Activated gamma-delta T cell treated with anti-CD3 and anti-CD28 coated beads, Interleukin-2, amount 50 U/mL, for 16 hours (primary cell): ENCODE measurements around the gene TMEM89.

Experiments
- DNase-seq: peaks from one replicate; pipeline ENCODE4 v3.0.0-alpha.2; 2020; ENCODE audit warnings: low read depth

TMEM89 gene

GRCh38 chr3:48612309-48612708 lies 9.3 kb downstream of the TMEM89 start:
- DNase-seq: no peak

DNA sequence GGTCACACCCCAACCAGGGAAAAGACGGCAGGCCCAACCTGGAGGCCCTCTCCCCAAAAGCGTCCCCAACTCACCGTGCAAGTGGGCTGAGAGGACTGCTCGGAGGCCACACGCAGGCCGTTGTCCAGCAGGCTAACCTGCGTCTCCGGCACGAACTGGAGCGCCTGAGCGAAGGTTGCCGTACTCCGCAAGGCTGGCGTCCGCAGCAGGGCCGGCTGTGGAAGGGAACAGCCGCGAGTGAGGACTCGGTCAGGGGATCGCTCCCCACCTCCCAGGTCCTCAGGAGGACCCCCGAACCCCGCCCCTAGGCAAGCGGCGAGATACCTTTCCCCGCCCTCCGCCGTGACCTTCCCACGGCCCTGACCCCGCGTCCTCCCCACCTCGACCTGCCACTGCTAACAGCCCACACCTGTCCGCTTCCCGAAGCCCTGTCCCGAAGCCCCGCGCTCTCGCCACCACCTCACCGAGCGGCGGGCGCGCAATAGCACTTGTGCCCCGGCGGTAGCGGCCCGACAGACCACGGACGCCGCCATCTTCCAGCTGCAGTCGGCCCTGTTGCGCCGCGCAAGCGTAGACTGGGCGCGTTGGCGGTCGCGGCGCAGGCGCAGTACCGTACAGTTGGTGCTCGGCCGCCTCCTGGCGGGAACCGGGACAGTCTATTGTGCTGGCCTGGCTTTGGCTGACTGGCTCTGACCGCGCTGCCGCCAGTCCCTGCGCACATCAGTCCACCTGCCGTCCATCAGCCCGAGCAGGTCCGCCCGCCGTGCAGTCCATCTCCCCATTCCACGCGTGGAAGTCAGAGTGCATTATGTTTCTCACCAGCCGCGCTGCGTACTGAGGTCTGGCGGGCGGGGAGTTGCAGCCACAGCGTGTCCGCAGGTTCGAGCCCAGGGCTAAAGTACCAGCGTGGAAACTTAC lies 12.2 kb downstream of the TMEM89 start, which contains the start of gene UQCRC1:
Gene UQCRC1 (minus strand): TSS at position 559 of the 918 bp plus-strand sequence. CDS start 26 bp downstream, at position 533.
- peak; percentile 81 for DNase-seq

DNA sequence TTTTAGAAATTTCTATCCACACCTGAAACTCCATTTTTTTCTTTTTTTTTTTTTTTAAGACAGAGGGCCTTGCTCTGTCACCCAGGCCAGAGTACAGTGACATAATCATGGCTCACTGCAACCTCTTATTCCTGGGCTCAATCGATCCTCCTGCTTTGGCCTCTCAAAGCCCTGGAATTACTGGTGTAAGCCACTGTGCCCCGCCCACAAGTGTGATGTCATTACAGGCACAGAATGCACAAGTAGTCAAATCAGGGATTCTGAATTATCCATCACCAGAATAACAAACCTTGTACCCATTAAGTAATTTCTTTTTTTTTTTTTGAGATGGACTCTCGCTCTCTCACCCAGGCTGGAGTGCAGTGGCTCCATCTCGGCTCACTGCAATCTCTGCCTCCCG lies 14.1 kb downstream of the TMEM89 start:
- no peak for DNase-seq

DNA sequence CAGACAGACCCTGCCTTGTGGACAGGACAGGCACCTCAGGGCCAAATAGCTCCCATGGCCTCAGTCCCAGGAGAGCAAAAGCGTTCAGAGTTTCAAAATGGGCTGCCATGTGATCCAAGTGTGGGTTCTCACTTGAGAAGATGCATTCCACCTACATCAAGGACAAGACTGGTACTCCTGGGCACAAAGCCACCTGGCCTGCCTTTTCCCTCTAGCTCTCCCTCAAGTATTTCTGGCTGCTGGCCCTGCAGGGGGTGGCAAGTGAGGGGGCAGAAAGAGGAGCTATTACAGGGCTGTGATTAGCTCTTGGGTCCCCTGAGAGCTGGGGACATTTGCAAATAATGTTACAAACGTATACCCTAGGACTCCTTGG lies 20.0 kb downstream of the TMEM89 start:
- no peak for DNase-seq

DNA sequence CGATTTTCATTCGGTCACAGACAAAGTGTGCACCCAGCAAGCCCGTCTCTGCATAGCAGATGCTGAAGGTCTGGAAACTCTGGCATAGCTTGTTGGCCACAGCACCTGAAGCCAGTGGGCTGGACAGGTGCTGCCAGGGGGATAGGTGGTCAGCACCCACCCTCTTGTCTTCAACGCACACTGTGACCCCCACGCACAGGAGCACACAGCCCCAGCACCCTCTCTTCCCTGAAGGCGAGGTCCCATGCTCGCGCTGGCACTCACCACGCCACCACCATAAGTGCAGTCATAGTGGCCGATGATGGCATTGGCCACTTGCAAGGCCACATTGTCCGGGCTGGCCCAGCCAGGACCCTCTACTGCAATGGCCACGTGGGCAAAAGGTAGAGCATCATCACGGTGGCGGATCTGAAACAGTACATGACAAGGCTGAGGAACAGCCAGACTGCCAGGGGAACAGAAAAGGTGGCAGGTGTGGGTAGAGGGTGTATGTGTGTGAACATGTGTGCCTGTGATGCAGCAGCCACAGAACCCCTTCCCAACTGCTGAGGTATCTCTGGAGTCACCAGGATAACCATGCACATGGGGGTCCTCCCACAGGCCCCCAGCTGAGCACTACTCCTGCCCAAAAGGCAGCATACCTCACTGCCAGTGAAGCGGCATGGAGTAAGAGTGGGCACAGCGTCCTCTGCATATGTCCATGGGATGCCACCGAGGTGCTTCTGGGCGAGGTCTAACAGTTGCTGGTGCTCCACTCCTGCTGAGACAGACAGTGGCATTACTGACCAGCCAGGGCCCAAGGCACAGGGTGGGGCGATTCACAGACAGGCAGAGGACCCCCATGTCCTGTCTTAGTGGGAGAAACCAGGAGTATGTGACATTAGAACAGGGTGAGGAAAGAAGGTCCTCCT lies 20.6 kb downstream of the TMEM89 start:
- DNase-seq: no peak

GRCh38 chr3:48599509-48600285 lies 21.9 kb downstream of the TMEM89 start:
- DNase-seq: no peak

DNA sequence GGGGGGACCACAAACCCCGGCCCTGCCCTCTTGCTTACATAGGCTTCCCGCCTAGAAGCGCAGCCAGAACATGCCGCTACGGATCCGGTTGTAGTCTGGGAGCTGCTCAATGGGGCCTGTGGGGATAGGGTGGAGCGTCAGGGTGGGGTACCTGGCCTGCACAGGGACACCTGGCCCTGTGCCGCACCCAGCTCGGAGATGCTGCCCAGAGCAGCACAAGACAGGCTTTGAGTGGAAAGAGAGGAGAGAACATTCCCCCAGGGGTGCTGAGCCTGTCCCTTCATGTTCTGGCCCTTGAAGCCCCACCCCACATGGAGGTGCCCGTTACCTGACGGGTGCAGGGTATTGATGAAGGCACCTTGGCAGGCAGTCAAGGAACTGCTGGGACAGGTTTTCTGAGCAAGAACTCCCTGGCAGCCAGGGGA lies 22.5 kb downstream of the TMEM89 start:
- DNase-seq: no peak

GRCh38 chr3:48598323-48599076 lies 23.1 kb downstream of the TMEM89 start:
- no peak for DNase-seq

DNA sequence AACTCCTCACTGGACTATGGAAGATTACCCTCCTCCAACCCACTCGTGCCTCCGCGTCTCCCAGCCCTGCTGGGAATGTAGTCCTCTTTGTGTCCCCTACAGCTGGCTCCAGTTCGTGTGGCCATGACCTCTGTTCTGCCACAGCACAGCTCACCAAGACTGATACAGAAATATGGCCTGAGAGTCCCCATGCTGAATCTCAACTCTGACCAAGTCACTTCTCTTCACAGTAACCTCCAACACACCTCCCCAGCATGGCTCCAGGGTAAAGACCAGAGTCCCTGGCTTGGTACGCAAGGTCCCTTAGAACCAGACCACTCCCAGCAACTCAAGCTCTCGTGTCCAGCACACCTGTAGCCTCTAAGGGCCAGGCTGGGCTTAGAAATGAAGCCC lies 24.2 kb downstream of the TMEM89 start:
- no peak for DNase-seq

DNA sequence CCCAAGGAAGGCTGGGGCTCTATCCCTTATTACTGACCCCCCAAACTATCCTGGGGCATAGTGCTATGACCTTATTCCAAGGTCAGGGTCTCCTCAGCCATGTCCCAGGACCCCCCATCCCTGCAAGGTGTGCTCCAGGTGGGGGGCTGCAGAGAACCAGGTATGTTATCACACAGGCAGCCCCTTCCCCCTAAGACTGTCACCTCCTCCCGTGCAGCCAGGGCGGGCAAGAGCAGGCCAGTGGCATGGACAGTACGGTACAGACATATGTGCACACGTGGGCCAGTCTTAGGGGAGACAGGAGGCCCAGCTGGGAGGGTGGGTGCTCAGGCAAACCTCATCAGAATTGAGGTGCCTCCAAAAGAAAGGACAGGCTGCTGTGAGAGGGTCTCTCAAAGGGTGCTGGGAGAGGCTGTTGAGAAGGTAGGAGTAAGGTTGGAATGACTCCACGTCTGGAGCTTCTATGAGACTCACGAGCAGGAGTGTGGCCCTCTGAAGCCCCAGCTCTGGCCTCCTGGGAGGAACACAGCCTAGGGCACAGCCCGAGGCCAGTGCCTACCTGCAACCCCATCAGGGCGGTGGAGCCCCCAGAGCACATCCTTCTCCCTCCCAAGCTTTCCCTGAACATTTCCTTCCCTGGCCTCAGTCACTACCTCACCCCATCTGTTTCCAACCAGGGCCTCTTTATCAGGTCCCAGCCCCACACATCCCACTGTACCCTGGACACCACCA lies 24.7 kb downstream of the TMEM89 start:
- no peak for DNase-seq

DNA sequence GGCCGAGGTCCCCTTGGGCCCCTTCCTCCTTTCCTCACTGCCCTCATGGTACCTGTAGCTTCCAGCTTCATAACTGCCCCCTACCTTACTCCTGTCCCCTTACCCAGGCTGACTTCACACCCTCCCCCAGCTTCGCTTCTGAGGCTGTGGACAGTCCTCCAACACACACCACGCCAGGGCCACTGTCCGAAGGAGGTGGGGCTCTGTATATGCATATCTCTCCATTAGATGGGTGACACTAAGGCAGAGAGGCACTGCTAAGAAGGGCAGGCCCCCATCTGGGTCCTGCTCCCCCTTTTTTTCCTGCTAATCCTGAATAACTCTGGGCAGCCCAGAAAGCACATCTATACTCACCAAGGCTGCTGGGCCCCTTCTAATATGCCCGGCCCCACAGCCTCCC lies 25.4 kb downstream of the TMEM89 start:
- no peak for DNase-seq

DNA sequence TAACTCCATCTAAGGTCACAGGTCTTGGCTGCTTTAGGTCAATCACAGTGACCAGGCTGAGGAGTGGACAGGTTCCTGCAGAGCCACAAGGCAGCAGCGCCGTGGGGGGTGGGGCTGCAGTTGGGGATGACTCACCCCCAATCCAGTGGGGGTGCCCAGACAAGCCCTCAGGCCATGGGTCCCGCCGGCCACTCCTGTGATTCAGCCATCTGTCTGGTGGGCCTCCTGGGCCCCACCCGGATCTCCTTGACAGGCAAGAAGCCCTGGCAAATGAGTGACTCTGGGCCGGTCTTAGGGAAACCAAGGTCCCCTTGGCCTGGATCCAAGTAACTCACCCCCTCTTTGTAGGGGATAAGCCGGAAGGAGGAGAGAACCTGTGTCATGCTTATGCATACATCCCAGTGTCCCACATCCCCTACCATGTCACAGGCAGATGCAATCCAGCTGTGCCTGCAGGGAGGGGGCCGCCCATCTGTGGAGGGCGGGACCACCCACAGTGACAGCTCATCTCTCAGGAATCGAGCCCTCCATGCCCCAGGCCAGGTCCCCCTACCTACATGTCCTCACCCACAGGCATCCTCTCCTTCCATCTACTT lies 25.9 kb downstream of the TMEM89 start:
- DNase-seq: no peak

DNA sequence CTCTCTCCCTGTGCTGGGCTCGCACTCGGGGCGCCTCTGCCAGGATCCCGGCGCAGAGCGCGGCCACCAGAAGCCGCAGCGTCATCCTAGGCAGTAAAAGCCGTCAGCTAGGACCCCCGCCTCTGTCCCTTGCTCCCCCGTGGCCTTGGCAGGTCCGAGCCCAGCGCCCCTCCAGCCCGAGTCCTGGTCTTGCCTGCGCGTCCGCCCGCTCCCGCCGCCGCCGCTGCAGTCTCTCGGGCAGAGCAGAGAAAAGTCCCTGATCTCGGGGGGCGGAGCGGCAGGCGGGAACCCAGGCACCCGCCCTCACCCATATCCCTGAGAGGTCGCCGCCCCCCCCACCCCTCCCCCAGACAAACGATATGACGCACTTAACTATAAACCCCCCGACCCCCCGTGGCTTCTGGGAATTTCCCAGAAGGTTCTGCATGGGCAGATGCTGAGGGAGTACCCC lies 26.5 kb downstream of the TMEM89 start, which contains the start of gene COL7A1:
Gene COL7A1 (minus strand): TSS at position 255 of the 451 bp plus-strand sequence. CDS start 170 bp downstream, at position 85.
- DNase-seq: no peak

- no peak for DNase-seq
These were observed 27.0 kb downstream of the TMEM89 start for GRCh38 chr3:48594417-48595049.

DNA sequence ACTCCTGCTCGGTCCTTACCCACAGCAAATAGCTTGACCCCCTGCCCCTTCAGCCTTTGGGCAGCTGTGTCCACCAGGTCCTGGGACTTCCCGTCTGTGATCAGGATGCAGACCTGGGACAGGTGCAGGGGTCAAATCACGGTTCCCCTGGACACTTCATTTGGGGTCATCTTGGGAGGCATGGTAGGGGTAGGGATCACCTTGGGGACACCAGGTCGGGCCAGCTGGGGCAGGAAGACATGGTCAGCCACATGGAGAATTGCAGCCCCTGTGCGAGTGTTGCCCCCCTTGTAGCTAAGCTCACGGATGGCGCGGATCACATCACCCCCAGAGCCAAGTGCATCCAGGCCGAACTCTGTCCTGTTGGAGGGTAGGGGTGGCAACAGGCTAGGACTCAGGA lies 28.2 kb downstream of the TMEM89 start:
- no peak for DNase-seq

DNA sequence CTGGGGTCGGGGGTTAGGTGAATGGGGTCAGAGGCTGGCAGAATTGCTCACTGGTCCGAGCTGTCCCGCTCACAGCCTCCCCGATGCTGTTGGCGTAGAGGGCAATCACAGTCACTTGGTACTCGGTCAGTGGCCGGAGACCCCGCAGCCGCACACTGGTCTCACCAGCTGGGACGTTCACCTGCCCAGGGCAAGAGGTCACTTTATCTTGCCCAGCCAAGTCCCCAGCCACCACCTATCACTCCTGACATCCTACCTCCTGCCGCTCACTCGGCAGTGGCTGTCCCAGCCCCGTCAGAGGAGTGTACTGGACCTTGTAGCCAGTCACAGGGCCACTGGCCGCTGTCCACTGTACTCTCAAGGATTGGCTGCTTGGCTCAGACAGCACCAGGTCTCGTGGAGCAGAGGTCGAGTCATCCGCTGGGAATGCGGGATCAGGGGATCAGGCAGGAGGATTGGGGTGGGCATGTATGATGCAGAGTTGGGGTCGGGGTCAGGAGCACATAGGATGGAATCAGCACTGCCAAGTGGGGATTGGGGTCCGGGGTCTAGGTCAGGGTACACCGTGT lies 29.0 kb downstream of the TMEM89 start:
- no peak for DNase-seq

DNA sequence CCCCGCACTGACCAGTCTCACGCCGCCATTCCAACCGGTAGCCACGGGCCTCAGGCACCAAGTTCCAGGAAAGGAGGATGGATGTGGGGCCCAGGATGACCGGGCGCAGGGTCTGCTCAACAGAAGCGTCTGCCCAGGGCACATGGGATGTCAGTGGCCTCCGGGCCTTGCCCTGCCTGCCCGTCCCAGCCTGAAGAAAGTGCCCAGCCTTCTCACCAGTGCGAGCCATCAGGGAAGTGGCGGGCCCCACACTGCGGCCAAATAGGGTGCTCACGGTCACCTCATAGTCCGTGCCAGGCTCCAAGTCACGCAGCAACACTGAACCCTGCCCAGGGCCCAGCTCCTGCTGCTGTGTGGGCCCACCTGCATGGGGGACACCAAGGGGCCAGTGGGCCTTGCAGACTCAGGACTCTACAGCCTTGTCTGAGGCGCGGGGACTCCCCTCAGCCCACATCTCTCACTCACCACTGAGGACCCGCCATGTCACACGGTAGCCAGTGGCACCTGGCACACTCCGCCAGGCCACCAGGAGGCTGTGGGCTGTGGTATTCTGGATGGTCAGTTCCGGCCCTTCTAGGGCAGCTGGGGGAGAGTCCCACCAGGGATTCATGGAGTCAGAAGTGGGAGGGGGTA lies 29.6 kb downstream of the TMEM89 start:
- DNase-seq: no peak

DNA sequence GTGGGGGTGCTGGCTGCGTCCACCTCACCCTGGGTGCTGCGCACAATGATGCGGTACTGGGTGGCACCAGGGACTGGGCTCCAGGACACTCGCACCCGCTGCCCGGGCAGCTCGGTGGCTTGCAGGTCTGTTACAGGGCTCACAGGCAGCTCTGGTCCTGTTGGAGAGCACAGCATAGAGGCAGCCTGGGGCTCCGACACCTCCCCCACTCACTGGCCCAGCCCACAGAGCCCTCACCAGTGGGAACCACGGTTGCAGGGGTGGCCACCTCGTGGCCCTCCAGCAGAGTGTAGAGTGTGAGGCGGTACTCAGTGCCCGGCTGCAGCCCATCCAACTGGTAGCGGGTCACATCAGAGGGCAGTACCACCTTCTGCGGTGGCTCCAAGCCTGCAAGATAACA lies 30.1 kb downstream of the TMEM89 start:
- no peak for DNase-seq

- DNase-seq: no peak
These were observed 33.3 kb downstream of the TMEM89 start for GRCh38 chr3:48588230-48588629.
